HG03571 (cell line): Measurements from ENCODE around the gene SMG6.

Source experiments
- ATAC-seq: cut with Tn5 transposase; IDR thresholded peaks from one replicate; pipeline ENCODE4 v1.9.1; 2021; ENCODE audit not compliant: unreplicated experiment

SMG6 gene

DNA sequence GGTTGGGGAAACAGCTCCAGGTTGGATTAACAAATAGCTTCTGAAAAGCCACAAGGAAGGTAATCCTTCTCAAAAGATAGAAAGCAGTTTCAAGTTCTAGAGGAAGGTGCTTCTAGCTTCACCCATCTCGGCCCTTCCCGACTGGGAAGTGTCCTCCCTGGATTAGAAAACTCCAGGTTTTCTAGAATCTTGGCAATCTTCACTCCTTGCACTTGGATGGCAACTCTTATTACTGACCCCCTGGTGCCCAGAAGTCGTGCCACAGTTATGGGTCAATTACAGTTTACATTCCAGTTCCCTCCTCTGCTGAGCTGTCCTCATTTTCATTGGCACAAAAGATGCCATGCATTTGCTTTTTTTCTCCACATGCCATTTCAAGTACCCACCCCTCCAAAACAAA lies 65.6 kb downstream of the SMG6 start:
- ATAC-seq = no peak

DNA sequence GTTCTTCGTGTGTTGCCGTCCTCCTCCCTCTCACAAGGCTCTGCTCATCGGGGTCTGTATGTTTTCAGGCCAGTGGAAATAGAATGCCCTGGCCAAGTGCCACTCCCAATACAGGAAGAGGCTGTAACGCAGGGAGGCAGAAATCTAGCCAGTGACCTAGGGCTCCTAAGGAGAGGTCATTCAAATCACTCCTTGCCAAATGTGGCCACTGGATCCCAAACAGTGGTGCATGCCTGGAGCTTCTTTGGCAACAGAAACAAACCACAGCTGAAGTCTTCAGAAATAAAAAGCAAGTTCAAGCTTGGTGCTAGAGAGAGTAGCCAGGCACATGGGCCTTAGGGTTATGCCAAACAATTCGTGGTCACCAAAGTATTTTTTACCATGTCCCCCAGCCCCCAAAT lies 66.1 kb downstream of the SMG6 start:
- no peak for ATAC-seq

DNA sequence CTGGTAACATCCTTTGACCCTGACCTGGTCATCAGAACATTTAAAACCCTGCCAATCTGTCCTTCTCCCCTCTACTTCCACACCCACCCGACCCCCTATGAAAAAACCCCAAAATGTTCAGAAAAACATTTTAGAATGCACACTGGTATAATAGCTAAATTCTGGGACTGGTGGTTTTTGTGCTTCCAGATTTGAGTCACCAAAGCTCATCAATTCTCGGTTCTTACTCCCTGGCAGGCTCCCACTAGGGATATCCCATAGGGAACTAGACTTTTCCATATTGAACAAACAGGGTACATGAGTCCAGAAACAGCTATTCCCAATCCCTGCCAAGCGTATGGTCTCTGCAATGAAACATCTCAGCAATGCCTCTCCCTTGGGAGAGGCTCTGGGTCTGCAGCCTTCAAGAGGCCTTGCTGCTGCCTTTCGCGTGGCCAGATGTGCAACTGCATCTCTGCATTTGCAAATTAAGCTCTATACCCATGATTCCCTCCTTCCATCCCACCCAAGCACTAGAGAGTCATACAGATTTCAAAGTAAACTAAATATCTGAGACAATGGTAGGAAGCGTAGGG lies 67.7 kb downstream of the SMG6 start:
- ATAC-seq = no peak

GRCh38 chr17:2235265-2235664 lies 68.3 kb downstream of the SMG6 start:
- no peak for ATAC-seq

DNA sequence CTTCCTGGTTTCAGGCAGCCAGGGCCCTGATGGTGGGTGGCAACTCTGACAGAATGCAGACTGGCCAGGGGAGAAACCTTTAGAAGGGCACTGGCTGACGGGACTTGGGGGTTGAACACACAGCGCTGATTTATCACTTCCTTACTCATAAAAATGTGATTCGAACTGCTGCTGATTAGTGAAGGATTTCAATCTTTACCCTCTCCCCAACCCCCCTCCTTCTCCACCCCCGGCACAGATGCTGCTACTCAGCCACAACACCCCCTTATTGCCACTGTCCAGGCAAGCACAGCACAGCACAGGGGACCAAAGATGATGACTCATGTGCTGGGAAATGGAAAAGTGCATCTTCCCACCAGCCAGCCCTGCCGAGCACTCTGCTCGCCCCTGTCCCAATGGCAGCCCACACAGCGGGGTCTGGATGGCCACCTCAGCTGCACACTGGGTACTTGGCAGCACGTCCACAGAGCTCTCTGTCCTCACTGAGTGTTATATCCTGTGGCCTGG lies 70.1 kb downstream of the SMG6 start:
- ATAC-seq = no peak

DNA sequence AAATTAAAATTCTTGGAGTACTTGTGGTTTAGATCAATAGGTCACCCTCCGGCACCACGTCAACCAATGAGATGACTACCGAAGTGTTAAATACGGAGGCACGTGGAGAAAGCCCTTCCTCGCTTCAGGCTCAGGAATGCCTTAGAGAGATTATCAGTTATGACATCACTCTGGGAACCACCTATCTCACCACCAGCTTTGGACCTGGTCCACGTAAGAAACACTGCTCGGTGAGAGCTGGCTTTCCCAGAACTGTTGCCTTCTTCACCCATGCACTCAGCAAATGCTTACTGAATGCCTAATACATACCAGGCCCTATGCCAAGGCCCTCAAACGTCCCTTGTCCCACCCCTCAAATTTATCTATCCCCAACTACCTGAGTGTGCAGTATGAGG lies 71.3 kb downstream of the SMG6 start:
- ATAC-seq = no peak

DNA sequence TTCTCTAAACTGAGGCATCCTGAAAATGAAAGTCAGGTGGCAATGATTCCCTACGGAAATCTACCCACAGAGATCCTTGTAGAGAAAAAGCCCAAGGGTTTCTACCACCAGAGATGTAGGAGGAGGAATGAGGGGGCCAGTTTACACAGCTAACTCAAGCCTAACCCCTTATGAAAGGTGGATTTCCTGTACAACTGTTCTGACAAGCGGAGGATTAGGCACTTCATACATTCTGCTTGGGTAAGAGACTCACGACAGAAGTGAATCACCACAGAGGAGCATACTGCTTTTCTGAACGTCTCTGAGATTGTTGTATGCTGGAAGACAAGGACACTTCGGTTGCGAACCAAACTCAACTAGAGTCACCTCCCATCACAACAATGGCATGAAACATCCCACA lies 72.7 kb downstream of the SMG6 start:
- ATAC-seq = no peak

DNA sequence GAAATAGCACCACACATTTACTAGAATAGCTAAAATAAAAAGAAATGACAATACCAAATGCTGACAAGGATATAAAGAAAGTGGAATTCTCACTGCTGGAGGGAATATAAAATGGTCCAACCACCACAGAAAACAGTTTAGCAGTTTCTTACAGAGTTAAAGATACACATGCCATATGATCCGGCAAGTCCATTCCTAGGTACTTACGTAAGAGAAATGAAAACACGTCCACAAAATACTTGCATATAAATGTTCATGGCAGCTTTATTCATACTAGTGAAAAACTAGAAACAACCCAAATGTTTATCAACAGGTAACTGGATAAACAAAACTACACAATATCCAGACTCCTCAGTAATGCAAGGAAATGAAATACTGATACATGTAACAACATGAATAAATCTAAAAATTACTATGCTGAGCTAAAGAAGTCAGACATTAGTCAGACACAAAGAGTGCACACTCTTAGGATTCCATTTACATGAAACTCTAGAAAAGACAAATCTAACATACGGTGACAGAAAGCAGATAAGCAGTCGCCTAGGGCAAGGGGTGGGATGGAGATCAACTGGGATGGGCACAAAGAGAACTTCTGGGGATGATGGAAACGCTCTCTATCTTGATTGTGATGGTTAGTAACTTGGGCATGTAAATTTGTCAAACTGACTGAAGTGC lies 76.4 kb downstream of the SMG6 start:
- no peak for ATAC-seq

- no peak for ATAC-seq
These were observed 80.0 kb downstream of the SMG6 start for GRCh38 chr17:2223617-2223927.

- no peak for ATAC-seq
These were observed 80.5 kb downstream of the SMG6 start for GRCh38 chr17:2222901-2223616.

- ATAC-seq = no peak
These were observed 81.3 kb downstream of the SMG6 start for GRCh38 chr17:2222301-2222700.

GRCh38 chr17:2218426-2218825 lies 85.2 kb downstream of the SMG6 start:
- ATAC-seq = no peak

- ATAC-seq = no peak
These were observed 87.8 kb downstream of the SMG6 start for GRCh38 chr17:2215616-2216364.

DNA sequence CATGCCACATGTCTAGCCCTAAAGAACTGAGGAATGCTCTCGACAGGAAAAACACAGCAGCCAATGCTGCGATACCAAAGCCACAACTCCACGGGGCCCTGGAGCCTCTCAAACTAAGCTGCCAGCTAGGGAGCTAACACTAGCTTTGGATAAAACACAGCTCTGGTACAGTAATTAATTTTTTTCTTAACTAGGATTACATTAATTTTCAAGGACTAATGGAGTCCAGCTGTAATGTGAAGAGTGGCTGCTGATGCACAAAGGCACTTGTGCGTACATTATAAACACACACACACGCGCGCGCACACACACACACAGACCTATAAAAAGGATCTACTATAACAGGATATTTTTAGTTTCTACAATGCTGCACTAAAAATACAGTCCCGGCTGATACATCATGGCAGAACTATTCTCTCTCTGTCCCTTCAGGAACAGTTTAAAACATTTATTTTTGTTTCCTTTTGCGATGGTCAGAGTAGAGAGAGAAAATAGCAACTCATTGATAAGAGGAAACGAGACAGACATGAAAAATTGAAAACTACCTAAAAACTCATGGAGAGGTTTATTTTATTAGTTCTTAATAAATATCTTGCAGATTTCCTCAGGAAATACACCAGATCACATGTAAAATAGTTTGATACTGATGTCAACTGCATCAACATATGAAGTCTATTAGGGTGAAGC lies 88.5 kb downstream of the SMG6 start:
- ATAC-seq = no peak

DNA sequence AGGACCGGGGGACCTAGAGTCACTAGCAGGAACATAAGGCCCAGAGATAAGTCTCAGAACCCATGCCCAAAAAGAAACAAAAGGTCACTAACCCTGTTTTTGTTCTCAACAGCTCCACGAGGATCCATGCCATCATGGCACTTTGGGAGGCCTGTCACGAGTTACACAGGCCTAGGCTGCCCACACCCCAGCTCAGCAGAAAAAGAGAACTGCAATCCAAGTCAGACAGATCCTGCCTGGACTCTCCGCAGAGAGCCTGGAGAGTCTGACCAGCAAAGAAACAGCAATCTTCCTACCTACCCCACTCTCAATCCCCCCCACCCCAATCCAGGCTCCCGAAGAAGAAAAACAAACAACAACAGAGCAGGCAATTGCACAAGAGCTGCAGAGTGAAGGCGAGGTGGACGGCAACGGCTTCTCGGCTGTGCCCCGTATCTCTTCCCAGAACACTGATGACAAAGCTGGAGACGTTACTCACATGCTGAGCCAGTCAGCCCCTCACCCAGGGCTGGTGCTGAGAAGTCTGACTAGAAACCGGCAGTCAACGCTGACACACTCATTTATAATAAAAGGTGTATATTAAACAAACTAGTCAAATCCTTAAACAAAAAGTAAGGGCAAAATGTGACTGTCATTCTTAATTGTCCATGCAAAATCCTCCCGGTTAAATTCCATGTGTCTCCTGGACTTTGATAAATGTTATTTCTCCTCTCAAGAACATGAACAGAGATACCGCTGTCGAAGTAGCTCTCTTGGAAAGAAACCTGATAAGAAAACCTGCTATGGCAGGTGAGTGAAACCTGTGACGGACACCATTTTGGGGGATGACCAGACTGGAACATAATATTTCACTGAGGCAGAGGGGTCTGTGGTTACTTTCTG lies 89.3 kb downstream of the SMG6 start:
- ATAC-seq = no peak

DNA sequence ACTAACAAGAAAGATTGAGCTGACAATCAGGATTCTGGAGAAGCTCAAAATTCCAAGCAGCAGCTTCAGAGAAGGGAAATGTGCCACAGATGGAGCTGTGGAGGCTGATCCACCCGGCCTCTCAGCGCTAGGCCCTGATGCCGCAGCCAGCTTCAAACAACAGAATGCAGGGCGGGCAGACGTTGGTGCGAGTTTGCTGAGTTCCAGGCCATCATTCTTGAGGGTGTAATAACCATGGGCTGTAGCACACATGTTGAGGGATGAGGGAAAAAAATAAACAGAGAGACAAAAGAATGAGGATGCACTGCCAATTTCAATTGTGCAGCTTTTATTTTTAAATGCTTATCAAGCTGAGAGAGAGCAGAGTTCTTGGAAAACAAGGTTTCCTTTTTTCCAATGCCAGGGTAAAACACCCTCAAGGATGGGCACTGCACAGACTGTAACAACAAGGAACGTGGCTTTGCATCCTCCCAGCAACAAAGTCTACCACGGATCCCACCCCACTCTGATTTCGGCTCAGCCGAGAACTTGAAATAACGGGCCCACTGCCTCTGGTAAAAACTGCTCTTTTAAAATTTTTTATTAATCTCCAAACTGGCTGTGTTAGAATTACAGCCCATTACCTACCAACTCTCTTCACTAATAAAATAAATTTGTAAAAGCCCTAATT lies 90.2 kb downstream of the SMG6 start:
- no peak for ATAC-seq

- ATAC-seq = no peak
These were observed 91.1 kb downstream of the SMG6 start for GRCh38 chr17:2212400-2212981.

DNA sequence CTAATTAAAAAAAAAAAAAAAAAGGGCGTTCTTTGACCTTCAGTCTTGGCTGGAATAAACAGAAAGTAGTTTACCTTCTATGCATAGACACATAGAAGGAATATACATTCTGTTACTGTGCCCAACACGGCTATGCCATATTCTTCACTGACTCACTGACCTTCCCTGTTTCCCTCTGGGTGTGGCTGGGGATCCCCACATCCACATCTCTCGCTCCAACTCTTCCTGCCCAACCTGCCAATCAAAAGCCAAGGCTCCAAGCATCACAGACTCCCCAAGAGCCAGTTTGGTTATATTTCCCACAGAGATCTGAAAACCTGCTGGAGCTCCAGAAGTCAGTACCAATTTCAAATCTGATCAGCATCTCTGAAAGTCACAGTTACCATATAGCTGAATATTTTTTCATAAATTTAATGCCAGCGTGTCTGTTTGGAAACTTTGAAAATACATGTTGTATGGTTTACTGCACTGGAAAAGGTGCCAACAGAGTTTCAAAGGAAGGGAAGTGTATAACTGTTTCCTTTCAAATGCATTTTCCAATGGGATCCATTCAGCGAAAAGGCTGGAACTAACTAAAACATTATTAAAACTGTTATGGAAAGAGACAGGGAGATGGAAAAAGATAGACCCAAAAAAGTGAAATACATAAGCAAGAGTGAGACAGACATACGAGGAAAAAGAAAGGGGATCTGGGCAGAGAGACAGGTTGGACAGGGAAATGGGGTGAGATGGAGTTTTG lies 91.8 kb downstream of the SMG6 start:
- no peak for ATAC-seq

DNA sequence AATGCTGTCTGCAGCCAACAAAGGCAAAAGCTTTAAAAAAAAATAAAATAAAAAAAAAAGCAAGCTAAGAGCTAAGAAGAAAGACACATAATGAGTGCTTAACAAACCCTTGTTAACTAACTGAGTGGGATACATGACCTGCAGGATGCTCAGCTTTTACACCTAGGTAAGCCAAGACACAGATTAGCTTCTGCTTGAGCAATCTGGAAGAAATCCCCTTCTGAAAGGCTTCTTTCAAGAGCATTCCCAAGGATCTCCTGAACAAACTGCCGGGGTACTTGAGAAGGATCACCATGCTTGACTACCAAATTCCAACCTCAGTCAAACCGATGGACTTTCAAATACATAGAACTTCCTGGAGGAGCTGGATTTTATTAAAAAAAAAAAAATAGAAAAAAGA lies 92.9 kb downstream of the SMG6 start:
- no peak for ATAC-seq
